HG03045 (cell line): Measurements from ENCODE around the gene NAPA.
A peak's percentile ranks its signal among the peaks of the same experiment; 100 is the strongest.
"Not testable (repeated sequence)": the region's sequence is repeated elsewhere in the genome, so short reads cannot be mapped to it uniquely, and the experiment has no call there.

ENCODE experiments used
- ATAC-seq: cut with Tn5 transposase; IDR thresholded peaks from one replicate; pipeline ENCODE4 v1.9.1; 2021; ENCODE audit warnings: mild to moderate bottlenecking, moderate library complexity; ENCODE audit not compliant: unreplicated experiment

Gene NAPA

GRCh38 chr19:47487551-47488515 lies 27.0 kb downstream of the NAPA start:
- ATAC-seq: no peak

- no peak for ATAC-seq
These were observed 28.0 kb downstream of the NAPA start for GRCh38 chr19:47486900-47487299.

GRCh38 chr19:47486220-47486619 lies 28.6 kb downstream of the NAPA start:
- not testable (repeated sequence) for ATAC-seq

GRCh38 chr19:47485210-47485609 lies 29.7 kb downstream of the NAPA start:
- no peak for ATAC-seq

- peak; percentile 59 for ATAC-seq
These were observed 30.8 kb downstream of the NAPA start, which contains the start of gene KPTN for GRCh38 chr19:47483800-47484690. Gene KPTN, minus strand, starts transcription at chr19:47484219. Its CDS starts 59 bp downstream, at chr19:47484160.

- no peak for ATAC-seq
These were observed 31.7 kb downstream of the NAPA start for GRCh38 chr19:47483200-47483599.

- no peak for ATAC-seq
These were observed 33.3 kb downstream of the NAPA start for GRCh38 chr19:47481460-47482052.

- ATAC-seq: no peak
These were observed 34.2 kb downstream of the NAPA start for GRCh38 chr19:47480658-47481057.

GRCh38 chr19:47479701-47480503 lies 35.0 kb downstream of the NAPA start:
- ATAC-seq: no peak

GRCh38 chr19:47476438-47476972 lies 38.4 kb downstream of the NAPA start:
- no peak for ATAC-seq

- ATAC-seq: no peak
These were observed 39.4 kb downstream of the NAPA start for GRCh38 chr19:47475465-47475864.

- ATAC-seq: no peak
These were observed 41.5 kb downstream of the NAPA start for GRCh38 chr19:47473336-47473735.

- ATAC-seq: no peak
These were observed 43.0 kb downstream of the NAPA start, which contains the start of gene SLC8A2 for GRCh38 chr19:47471733-47472457. Gene SLC8A2, minus strand, starts transcription at chr19:47471893. Its CDS starts 5,490 bp downstream, at chr19:47466403.

- ATAC-seq: no peak
These were observed 43.5 kb downstream of the NAPA start for GRCh38 chr19:47471381-47471732.

- ATAC-seq: no peak
These were observed 44.2 kb downstream of the NAPA start for GRCh38 chr19:47470447-47471195.

- ATAC-seq: no peak
These were observed 45.1 kb downstream of the NAPA start for GRCh38 chr19:47469719-47470118.

GRCh38 chr19:47469363-47469700 lies 45.5 kb downstream of the NAPA start:
- ATAC-seq: no peak

GRCh38 chr19:47467914-47468313 lies 46.9 kb downstream of the NAPA start:
- no peak for ATAC-seq

- no peak for ATAC-seq
These were observed 48.9 kb downstream of the NAPA start for GRCh38 chr19:47465957-47466356.
